ENCODE data around the gene LLPH.

LLPH gene

DNA sequence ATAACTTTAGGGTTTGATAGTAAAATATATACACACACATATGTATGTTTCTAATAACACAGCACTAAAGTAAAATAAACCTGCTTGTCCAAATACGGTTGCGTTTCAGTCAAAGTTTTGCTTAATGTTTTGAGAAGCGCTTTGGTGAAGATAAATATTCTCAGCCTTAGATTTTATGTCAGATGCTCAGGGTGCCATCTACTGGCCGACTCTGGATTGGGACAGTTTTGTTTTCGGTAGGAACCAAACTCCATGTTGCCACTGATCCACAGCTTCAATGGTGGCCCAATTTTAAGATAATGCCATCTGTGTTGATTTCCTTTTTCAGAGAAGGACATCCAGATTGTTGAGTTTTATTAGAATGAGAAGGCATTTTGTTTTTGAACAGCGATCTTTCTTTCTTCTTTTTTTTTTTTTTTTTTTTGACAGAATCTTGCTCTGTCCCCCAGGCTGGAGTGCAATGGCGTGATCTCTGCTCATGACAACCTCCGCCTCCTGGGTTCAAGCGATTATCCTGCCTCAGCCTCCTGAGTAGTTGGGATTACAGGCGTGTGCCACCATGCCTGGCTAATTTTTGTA lies 43.1 kb downstream of the LLPH start:
- no peak overlapping the region for H3K27ac ChIP-seq
- TF ChIP-seq, protein P1, sequence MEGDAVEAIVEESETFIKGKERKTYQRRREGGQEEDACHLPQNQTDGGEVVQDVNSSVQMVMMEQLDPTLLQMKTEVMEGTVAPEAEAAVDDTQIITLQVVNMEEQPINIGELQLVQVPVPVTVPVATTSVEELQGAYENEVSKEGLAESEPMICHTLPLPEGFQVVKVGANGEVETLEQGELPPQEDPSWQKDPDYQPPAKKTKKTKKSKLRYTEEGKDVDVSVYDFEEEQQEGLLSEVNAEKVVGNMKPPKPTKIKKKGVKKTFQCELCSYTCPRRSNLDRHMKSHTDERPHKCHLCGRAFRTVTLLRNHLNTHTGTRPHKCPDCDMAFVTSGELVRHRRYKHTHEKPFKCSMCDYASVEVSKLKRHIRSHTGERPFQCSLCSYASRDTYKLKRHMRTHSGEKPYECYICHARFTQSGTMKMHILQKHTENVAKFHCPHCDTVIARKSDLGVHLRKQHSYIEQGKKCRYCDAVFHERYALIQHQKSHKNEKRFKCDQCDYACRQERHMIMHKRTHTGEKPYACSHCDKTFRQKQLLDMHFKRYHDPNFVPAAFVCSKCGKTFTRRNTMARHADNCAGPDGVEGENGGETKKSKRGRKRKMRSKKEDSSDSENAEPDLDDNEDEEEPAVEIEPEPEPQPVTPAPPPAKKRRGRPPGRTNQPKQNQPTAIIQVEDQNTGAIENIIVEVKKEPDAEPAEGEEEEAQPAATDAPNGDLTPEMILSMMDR (conservative IDR thresholded peaks at IDR 0.05) = peak; percentile 94

DNA sequence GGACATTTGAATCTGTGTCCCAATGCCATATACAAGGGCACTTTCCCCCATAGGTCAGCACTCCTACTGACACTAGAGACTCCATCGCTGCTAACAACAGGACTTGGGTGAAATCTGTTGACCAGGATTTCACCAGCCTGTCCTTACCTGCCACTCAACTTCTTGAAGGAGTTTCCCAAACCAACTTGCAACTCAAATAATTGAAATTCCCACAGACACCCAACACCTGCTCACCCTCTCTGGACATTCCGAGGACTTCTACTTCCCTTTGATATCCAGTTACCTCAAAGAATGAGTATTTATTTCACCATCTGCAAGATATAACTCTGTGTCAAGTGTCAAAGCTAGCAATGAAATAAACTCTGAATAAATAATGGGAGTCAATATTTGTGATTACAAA lies 44.6 kb downstream of the LLPH start:
- TF ChIP-seq, protein P1 (conservative IDR thresholded peaks at IDR 0.05) = no peak

DNA sequence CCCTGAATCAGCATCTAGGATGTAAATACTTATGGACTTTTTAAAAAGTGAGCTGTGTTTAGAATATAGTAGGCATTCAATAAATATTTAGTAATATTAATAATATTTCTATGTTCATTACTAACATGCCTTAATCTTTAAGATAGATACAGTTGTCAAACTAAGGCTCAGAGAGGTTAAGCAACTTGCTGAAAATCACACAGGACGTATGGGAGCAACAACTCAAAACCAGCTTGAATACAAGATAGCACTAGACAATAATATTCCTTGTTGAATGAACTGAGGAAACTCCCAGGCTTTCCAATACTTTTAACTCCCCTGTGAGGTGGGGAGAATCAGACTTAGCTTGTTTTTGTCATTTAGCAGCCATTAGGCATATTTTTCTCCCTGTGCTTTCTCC lies 45.3 kb downstream of the LLPH start:
- no peak overlapping the region for H3K27ac ChIP-seq
- TF ChIP-seq, protein P1 (conservative IDR thresholded peaks at IDR 0.05) = no peak

More for the DNA sequence above, 44.6 kb downstream of the LLPH start:
- no peak overlapping the region for H3K27ac ChIP-seq

DNA sequence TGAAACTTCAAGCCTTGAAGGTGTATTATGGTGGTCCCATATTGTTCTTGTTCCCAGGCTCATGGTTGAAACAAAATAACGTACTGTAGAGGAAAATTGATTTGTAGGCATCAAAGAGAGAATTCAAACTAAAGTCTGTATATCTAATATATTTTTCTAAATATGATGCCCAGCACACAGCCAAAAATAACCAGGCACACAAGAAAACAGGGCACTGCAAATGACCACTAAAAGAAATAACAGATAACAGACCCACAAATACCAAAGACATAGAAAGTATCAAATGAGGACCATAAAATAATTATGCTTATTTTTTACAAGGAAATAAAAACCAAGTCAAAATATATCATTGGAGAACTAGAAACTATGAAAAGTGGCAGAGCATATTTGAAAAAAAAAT lies 46.8 kb downstream of the LLPH start:
- TF ChIP-seq, protein P1 (conservative IDR thresholded peaks at IDR 0.05) = no peak
- no peak overlapping the region for H3K27ac ChIP-seq

DNA sequence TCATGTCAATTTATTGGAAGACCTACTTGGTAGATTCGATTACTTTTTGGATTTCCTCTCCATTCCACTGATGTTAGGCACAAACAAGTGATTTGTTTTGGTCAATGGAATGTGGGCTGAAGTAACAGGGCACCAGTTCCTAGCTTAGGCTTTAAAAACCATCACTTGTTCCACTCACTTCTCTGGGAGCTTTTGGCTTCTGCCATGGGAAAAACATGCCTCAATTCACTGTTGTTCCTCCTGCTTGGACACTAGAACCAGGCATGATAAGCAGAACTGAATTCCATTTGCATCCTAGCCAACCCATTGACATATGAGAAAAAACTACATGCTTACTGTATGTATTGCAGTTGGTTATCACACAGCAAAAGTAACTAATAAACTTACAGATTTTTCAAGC lies 47.8 kb downstream of the LLPH start:
- no peak overlapping the region for H3K27ac ChIP-seq
- TF ChIP-seq, protein P1 (conservative IDR thresholded peaks at IDR 0.05) = no peak

DNA sequence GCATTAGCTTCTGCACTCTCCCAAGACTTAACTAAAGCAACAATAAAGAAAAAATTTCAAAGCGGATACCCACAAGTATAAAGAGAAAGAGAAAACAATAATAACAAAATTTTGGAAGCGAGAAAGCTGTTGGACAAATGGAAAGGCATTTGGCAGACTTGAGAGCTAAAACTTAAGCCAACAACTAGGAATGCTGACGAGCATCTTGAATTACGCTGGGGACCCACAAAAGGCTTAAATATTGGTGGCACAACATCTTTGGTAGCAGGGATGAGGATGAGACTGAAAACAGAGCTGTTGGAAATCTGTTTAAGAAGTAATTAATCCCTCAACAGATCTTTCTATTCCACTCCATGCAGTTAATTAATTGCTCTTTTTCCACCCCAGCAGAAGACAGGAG lies 49.8 kb downstream of the LLPH start:
- H3K27ac ChIP-seq = no peak overlapping the region
- TF ChIP-seq, protein P1 (conservative IDR thresholded peaks at IDR 0.05) = no peak

DNA sequence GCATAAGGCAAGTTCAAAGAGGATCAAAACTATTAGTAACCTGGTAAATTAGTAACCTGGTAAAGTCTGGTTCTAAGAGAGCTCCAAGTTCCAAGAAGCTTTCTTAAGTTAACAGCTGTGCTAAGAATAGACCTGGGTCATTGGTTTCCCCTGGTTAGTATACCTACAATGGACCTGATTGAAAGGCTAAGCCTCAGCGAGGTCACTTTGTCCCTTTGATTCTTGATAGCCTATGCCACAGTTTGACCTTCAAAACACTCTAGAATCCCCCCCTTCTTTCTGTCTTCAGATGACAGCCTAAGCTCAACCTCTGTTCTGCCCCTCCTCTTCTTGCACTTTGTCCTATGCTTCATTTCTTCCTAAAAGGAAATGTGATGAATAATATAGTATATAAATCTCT lies 53.0 kb downstream of the LLPH start:
- H3K27ac ChIP-seq = no peak overlapping the region
- TF ChIP-seq, protein P1 (conservative IDR thresholded peaks at IDR 0.05) = no peak
